HTERT RPE-1 (cell line): Measurements from ENCODE around the gene ACVR1.
"Not testable (repeated sequence)": the region's sequence is repeated elsewhere in the genome, so short reads cannot be mapped to it uniquely, and the experiment has no call there.

Experiments
- in situ Hi-C: fragments of 300-500 bp; cut with MboI; formaldehyde crosslinking; loops from 4 replicates; pipeline ENCODE4 v1.14.3; 2020; ENCODE audit warnings: low sequenced_read_pairs

ACVR1 gene

DNA sequence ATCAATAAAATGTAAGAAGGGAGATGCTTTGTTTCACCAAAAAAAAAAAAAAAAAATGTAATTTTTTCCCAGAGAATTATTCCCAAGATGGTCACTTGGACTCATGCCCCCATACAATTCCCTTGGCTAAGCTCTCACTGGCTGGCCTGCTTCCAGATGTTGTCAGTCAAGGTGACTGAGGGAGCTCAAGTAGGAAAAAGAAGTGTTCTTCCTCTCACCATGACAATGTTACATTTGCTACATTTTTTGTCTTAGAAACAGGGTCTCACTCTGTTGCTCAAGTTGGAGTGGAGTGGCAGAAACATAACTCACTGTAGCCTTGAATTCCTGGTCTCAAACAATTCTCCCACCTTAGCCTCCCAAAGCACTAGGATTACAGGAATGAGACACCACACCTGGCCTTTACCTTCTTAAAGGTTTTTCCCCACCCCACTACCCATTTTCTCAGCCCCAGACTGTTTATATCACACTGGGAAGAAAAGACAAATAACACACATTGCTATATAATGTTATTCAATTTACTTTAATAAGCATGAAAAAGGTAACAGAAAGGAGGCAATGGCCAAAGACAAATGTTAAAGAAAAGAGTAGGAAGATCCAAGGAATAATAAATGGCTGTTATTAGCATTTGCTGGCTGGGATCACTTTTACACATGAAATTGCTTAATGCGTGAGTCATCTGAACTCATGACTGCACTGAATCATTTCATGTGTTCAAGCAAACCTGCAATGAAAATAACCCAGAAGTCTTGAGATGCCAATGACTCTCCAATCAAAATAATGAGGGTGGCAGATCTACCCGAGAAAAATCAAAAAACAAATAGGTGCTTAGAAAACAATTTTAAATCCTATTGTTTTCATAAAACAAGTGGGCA lies 45.2 kb downstream of the ACVR1 start:
- in situ Hi-C loops, result no loop called here

DNA sequence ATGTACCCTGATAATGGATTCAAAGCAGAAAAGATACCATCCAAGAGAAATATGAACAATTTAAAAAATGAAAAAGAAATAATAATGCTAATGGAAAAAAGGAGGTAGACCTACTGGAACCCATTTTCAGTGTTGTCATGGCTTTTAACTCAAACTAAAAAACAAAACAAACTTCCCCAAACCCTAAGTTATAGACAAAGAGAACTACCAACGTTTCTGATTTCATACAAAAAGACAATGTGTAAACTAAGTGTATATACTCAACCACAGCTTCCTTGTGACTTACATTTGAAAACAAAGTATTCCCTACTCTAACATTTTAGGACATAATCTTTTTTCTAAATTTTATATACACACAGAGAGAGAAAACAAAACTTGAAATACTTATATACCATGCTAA lies 45.9 kb downstream of the ACVR1 start:
- in situ Hi-C loops, result no loop called here

DNA sequence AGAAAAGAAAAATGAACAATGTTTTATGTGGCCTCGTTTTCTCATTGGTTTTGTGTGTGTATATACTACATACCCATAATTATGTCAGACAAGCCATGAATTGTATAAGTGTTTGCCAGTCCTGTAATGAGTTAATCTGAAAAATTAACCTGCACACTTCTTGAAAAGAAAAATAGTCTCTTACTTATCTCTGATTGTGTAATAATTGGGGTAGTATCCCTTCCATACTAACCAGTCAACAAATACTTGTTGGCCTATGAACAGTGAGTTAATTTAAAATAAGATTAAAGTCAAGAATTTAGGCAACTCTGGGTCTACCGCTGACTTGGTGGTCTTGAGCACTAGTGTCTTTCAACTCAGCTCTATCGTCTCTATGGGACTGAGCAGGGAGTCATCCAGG lies 48.8 kb downstream of the ACVR1 start:
- in situ Hi-C loops, result no loop called here

DNA sequence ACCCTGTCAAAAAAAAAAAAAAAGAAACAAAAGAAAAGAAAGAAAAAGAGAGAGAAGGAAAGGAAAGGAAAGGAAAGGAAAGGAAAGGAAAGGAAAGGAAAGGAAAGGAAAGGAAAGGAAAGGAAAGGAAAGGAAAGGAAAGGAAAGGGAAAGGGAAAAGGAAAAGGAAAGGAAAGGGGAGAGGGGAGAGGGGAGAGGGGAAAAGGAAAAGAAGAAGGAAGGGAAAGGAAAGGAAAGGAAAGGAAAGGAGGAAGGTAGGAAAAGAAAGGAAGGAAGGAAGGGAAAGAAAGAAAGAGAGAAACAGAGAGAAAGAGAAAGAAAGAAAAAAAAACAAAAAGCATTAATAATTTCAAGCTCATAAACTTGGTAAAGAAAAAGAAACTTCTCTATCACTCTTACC lies 49.5 kb downstream of the ACVR1 start:
- in situ Hi-C loops, result not testable (repeated sequence)

DNA sequence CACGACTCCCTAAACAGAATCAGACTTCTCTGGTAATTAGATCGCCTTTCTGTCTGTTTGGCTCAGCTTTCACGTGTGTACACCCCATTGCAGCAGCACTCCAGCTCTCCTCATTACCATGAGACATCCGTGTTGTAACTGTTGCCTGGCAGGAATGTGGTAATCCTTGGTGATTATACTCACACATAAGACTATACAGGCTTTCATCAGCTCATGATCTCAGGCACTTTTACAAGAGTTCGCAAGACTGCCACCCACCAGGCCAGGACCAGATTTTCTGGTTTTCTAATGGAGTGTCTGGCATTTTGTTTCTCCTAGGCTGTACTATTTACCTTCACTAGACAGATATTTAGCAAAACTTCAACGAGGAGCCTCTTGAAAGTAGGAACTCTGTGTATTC lies 50.2 kb downstream of the ACVR1 start:
- in situ Hi-C loops, result no loop called here

DNA sequence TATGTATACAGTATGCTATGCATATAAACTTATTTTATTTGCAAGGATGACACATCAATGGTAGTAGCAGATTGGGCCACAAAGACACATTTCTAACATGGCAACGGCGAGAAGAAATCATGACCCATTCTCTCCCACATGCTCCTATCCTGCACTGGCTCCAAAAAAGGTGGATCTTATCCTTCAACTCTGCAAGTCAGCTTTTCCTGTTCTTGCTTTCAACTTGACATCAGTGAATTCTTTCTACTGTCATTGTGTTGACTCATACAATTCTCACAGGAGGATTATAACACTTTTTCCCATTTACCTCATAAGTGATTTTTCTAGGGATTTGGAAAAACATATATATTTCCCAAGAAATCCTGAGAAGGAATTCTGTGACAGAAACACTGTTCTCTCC lies 53.1 kb downstream of the ACVR1 start:
- in situ Hi-C loops, result no loop called here

DNA sequence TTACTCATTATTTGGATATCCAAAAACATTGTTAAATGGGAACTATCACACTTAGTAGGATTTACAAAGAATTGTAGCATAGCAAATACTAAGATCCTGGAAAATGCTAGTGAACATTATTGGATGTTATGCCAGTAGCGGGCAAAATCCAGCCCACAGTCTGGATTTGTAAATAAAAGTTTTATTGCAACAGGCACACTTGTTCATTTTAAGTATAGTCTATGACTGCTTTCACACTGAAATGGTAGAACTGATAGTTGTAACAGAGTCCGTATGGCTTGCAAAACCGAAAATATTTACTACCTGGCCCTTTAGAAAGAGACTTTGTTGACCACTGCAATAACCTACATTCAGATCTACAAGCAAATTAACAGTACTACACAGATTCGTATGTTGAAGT lies 53.6 kb downstream of the ACVR1 start:
- in situ Hi-C loops, result no loop called here

DNA sequence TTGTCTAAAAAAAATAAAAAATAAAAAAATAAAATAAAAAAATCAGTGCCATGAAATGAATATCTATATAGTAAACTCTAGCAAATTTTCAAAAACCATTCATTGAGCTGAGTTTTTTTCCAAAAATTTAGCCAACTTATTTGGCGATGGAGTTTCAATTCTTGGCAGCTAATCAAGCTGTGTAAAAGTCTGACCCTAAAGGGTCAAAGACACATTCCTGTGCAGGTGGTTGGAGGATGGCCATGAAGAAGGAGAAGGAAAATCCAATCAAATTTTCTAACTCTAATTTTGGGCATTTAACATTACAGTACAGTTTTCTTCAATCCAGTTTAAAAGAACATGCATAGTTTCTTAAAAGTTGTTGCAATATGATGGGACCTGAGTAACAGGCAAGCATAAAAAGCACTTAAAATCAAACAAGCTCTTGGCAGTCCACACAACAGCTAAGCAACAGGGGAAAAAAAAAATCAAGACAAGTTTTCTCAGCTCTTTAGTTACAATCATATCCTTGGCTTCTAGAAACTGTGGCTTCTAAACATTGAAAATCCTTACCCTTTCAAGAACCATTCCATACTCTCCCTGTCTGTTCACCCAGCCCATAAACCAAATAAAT lies 54.5 kb downstream of the ACVR1 start:
- in situ Hi-C loops, result no loop called here

DNA sequence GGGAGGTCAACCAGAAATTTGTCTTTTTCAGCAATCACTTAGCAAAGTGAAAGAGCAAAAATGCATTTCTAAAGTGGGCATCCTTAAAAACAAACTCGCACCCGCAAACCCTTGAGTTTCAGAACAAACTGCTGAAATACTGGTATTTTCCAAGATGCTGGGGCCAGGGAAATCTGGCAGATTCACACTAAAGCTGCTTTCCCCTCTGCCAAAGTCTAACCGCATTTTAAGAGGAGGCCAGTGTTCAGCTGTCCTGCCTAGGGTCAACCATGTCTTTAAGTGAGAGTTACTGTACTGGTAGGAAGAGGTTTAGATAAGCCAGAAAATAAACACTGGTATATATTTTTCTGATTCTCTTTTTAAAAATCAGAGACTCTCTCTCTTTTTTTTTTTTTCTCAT lies 55.9 kb downstream of the ACVR1 start:
- in situ Hi-C loops, result no loop called here

DNA sequence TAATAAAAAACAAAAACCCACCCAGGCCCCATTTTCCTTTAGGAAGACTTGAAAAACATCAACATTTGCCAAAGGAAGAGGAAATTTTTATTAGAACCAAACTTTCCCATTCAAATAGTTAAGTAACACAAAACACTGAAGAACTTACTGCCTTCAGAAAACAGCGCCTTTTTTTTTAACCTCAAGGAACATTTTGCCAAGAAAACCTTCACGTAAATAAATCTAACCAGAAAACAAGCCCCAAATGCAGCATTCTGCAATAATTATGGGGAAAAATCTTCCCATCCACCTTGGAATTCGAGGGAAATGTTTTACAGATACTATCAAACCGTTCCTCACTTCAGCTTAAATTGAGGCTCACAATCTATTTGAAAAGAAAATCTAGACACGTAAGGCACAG lies 56.4 kb downstream of the ACVR1 start:
- in situ Hi-C loops, result no loop called here

DNA sequence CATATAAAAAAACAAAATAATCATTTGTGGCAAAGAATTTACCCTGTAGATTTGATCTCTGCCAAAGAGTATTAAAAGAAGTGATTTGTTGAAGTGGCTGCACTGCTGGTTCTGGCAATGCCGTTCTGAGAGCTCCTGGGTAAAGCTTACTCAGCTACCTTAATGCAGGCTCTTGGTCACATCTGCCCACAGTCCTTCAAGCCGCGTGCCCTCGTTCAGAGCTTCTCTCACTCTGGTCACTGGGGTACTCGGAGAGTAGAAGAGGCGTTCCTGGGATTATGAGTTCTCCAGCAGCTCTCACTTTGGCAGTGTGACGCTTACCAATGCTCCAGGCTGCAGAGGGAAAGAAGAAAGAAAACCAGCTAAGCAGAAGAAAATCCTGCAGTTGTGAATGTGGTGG lies 57.9 kb downstream of the ACVR1 start:
- in situ Hi-C loops, result no loop called here

DNA sequence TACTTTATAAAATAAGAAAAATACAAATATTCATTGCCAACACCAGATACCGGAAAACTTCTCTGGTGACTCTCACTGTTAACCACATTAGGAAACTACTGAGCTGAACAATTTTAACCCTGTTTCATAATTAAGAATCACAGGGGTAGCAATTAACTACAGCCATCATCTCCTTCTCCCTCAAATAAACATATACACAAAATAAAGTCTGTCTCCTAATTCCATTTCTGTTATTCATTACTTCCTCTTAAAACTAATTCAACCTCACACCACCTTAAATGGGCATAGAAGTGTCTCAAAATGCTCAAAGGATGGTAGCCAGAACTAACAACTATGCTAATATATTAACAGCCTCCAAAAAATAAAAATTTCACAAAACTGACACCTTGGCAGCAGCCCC lies 60.7 kb downstream of the ACVR1 start:
- in situ Hi-C loops, result no loop called here

DNA sequence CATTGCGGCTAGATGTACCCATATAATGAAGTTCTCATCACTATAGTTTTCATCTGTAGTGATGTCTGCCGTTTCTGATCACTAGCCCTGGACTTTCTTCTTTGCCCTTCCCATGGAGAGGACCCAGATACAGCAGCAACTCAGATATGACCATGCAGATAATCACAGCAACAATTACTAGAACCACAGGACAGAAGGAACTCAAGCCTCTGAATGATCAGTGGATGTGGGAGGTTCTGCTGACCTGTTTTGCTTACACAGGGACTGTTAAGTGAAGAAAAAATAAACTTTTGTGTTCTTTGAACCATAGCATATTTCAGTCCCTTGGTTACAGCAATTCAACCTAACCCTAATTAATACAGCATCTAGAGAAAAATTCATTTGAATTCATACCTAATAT lies 62.7 kb downstream of the ACVR1 start:
- in situ Hi-C loops, result no loop called here

DNA sequence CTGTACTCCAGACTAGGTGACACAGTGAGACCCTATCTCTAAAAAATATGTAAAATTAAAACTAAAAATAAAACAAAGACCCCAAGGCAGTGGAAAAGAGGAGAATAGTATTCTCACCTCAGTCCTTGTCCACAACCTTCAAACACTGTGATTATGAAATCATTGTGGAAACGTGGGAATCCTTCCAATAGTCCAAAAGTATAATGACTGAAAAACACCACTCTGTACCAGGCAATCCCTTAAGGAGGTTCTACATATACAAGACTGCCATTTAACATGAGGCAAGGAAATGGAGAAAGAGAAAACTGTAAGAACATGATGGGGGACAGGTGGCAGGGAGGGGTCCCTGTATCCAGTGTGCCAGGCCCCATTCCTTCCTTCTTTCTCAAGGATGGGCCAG lies 66.1 kb downstream of the ACVR1 start:
- in situ Hi-C loops, result no loop called here

DNA sequence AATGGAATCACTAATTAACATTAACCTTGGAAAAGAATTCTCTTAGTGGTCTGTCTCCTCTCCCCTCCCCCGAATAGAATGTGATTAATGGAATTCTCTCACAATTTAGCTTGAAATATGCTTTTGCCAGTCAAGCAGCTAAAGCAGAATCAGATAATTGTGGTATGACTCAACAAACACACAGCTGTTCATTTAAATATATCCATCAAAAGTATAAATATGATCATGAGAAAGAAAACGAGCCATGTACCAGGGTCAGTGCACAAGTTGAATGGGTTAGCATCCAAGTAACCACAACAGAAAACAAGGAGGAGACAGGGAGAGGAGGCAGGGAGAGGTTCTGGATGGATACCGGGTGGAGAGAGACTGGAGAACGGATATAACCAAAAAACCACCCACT lies 66.9 kb downstream of the ACVR1 start:
- in situ Hi-C loops, result no loop called here

DNA sequence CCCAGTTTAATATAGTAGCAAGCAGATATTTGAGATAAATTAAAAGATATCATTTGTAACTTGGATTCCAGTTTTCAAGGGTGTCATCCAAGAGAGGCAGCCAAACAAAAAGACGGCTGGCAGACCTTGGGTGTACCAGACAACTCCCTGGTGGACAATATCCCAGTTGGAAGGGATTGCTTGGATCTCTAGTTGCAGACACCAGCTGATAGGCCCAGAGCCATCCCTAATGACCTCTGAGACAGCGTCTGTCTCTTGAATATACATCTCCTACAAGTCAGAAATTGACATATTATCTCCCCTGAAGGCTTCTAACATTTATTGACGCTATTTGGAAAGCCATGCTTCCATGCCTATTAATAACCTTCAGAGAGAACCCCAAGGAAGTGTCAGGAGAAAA lies 67.7 kb downstream of the ACVR1 start:
- in situ Hi-C loops, result no loop called here

DNA sequence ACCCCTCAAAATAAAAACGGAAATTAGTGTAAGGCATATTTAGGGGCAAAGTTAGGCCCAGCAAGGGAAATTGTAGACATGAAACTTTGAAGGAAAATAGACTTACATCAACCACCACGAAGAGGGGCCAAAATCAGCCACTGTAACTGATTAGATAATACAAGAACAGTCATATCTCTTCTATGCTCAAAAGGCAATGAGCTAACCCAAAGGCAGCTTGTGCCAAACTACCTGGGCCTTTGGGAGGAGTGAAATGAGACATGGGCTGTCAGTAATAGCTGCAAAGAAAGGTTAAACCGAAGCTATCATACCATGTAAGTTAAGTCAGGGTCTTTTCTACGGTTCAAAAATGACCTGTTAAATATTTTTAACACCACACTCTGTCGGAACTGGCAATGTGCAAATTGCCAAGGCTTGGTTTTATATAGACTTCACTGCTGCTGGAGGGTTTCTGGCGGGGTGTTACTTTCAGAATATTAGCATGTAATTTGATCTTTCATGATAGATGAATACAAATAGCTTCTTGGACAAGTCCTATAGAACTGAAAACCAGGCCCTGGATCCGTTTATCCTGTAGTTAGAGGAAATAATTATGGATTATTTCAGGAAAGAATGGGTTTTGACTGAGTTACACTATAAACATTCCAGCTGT lies 69.6 kb downstream of the ACVR1 start:
- in situ Hi-C loops, result no loop called here

DNA sequence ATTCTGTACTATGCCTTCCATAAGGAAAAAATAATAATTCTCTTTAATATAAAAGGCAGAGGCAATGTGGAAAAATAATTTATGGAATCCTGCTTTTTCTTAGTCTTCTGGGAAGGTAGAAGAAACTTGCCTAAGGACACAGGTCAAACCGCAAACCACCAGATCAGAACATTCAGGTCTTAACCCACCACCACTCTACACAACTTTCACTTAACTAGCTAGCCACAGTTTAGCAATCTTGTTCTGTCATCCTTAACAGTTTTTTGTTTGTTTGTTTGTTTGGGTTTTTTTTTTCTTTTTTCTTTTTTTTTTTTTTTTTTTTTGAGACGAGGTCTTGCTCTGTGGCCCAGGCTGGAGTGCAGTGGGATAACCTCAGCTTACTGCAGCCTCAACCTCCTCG lies 70.6 kb downstream of the ACVR1 start:
- in situ Hi-C loops, result no loop called here

DNA sequence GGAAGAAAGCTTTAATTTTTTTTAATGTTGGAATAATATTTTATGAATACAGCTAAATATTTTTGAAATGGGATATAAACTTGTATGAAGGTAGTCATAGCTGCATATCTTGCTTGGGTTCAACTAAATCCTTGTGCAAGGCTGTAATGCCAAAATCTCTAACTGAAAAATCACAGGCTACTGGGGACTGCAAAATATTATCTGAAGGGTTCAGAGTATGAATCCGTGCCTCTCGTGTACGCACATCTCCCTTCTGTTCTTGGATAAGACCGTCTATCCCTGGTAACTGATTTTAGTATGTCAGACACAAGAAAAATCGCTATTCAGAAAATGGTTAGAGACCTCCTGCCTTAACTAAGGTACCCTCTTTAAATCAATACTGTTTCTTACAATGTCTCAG lies 71.8 kb downstream of the ACVR1 start:
- in situ Hi-C loops, result no loop called here

DNA sequence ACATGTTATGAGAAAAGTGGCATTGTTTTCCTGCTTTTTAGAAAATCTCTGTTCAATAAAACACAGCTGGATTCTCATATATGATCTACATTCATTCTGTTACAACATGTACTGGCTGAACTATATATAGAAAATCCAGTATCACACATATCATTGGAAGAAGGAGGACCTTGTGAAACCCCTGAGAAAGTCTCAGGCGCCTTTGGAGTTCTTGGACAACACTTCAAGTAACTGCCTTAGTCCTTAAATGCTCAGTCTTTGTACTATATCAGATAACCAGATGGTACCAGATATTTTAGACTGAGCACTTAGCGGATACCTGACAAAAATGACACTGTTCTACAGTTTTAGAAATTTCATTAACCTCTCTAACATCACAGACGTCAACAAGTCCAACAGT lies 72.2 kb downstream of the ACVR1 start:
- in situ Hi-C loops, result no loop called here

DNA sequence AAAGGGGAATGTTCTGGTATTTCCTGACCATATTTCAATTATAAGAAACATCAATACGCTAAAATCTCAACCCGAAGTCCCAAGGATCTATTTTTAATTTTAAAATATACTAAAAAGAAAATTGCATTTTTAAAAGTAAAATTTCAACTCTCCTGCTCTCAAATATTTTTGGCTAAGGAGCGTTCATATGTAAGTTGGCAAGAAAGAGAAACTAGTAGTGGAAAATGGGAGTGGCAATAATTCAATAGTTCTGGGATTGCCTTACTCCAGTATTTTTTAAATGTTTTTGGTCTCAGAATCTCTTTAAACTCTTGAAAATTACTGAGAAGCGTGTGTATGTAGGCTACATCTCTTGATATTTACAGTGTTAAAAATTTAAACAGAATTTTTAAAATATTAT lies 72.7 kb downstream of the ACVR1 start:
- in situ Hi-C loops, result no loop called here

DNA sequence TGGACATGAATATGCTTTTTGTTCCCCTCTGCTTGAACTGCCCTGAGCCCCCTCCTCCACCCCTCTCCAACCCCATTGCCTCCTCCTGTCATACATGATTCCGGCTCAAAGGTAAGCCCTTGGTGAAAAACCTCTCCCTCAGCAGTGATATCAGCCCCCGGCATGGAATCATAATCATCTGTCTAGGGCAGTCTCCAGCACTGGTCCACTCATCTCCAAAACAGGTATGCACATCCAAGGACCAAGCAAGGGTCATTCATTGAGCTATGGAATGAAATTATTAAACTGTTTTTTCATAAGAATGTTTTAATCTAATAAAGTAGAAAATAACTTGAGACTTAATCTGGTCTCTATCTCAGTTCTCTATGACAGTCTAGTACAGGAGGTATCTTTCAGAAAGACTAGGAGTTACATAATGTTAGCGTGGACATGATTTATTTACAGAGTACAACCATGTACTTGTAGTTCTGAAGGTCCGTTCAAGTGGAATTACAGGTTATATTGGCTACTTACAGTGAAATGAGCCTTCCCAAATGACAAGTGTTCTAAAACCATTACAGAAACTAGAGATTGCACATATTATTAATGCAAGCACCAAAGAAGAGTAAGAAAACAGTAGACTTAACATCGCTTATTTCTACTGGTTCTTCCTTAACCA lies 75.2 kb downstream of the ACVR1 start:
- in situ Hi-C loops, result no loop called here
